Measurements from ENCODE around the gene ATP1B1. TPM values are rescaled to one million over a fixed set of nuclear protein-coding genes. Genes with fewer than 3 reads are reported as not detected.

Gene ATP1B1
- total and polyA plus RNA-seq, 2 of the 8 experiments (the other 6 are each of a cell fraction or from before 2014, with no cell fraction given): 16.3 to 76.5 TPM

DNA sequence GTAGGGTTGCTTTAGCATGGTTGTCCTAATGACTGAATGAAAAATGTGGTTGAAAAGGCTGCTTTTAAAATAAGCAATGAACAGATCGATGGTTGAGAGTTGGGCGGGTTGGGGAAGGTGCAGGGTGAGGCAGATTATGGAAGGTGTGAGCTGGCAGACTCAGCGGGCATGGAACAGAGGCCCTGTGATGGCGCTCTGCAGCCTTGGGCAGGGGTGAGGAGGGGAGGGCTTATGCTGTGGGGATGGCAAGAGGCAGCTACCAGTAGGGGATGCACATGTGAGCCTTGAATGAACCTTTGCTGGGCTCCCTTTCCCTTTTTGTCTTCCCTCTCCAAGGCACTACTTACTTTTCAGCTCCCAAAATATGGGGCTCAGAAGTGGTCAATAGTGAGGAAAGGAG lies 30.9 kb downstream of the ATP1B1 start (continued):
- TF ChIP-seq JUND (IDR thresholded peaks at IDR 0.05; ENCODE audit: low read length) (no peak), BACH1 (IDR thresholded peaks at IDR 0.05; ENCODE audit: low read length) (no peak), SIN3A (conservative IDR thresholded peaks at IDR 0.05 in 1 of 2, IDR thresholded peaks at IDR 0.05 in 1 of 2; ENCODE audit: low read depth in 1 of 2, low read length in 2 of 2) (no peak), HDAC6 (IDR thresholded peaks at IDR 0.05; ENCODE audit: low read depth, low read length) (no peak), POLR2A (IDR thresholded peaks at IDR 0.05; ENCODE audit: control extremely low read depth in 1 of 2, low read depth in 2 of 2, low read length in 2 of 2) (no peak), TEAD4 (IDR thresholded peaks at IDR 0.05; ENCODE audit: low read depth, low read length) (no peak)

Measured in H1 (cell line).